ENCODE data around the gene EPN2.

Gene EPN2

DNA sequence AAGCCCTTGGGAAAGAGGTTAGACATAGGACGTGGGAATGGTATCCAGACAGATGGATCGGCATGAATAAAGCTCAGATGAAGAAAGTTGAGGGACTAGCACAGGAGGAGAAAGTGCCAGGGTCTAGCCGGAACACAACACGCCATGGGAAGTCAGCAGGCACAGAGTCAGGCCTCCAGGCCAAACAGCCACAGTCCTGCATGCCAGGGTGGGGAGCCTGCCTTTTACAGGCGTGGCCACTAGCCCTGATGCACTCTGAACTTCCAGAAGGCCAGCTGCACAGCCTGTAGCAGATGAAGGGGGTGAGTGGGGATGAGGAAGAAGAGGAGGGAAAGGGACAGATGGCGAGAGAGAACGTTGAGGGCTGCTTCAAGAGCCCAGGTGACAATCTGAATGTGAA is 120.2 kb downstream of the EPN2 start:
- H3K4me3 ChIP-seq (ENCODE audit: low read length), result no peak overlapping the region

GRCh38 chr17:19357761-19358160 is 120.6 kb downstream of the EPN2 start:
- Histone ChIP-seq H3K9me3 (ENCODE audit: control insufficient read depth, low read length) (no peaks in the 10 kb centered on the region), H3K36me3 (ENCODE audit: control insufficient read depth, insufficient read depth, low read length) (peaks cover 5% of the 10 kb centered on the region), H3K27me3 (ENCODE audit: control insufficient read depth, insufficient read depth, low read length) (no peaks in the 10 kb centered on the region), H3K4me1 (ENCODE audit: control insufficient read depth, insufficient read depth, low read length) (peaks cover 7% of the 10 kb centered on the region), H3K9ac (ENCODE audit: low read length) (no peak overlapping the region), H3K4me3 (ENCODE audit: low read length) (no peak overlapping the region)

More for the DNA sequence above, 120.2 kb downstream of the EPN2 start:
- peaks cover 7% of the 10 kb centered on the region for H3K4me1 ChIP-seq (ENCODE audit: control insufficient read depth, insufficient read depth, low read length)
- no peak overlapping the region for H3K9ac ChIP-seq (ENCODE audit: low read length)
- peaks cover 5% of the 10 kb centered on the region for H3K36me3 ChIP-seq (ENCODE audit: control insufficient read depth, insufficient read depth, low read length)
- H3K9me3 ChIP-seq (ENCODE audit: control insufficient read depth, low read length), result no peaks in the 10 kb centered on the region
- H3K27me3 ChIP-seq (ENCODE audit: control insufficient read depth, insufficient read depth, low read length), result no peaks in the 10 kb centered on the region

DNA sequence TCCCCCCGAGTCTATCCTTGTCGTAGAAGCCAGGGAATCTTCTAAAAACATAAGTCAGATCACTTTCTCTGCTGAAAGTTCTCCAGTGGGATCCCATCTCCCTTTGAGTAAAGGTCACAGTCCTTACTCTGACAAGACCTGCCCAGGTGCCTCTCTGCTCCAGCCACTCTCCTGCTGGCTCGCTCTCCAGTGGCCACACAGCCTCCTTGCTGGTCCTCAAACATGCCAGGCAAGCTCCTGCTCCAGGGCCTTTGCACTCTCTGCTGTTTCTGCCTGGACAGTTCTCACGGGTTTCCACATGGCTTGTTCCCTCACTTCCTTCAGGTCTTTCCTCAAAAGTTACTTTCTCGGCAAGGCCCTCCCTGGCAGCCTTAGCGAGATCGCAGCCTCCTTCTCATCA is 122.0 kb downstream of the EPN2 start:
- no peak overlapping the region for H3K9ac ChIP-seq (ENCODE audit: low read length)
- peaks cover 7% of the 10 kb centered on the region for H3K4me1 ChIP-seq (ENCODE audit: control insufficient read depth, insufficient read depth, low read length)
- peaks cover 5% of the 10 kb centered on the region for H3K36me3 ChIP-seq (ENCODE audit: control insufficient read depth, insufficient read depth, low read length)
- H3K27me3 ChIP-seq (ENCODE audit: control insufficient read depth, insufficient read depth, low read length), result no peaks in the 10 kb centered on the region
- H3K9me3 ChIP-seq (ENCODE audit: control insufficient read depth, low read length), result no peaks in the 10 kb centered on the region
- H3K4me3 ChIP-seq (ENCODE audit: low read length), result no peak overlapping the region

DNA sequence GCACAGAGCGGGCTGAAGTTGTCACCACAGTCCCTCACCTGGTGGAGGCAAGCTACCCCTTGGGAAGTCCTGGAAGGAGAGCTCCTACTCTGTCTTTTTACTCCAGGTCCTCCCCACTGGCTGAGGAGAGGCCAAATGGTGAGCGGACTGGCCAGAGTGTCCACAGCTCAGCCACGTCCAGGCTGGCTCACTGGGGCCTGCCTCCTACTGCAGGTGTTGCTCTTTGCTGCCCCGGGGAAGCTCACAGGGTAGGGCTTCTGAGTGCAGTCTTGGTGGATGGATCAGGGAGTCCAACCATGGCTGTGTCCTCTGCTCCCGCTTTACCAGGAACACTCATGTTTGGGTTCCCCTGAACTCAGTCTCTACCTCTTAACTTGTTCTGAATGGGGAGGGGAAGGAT is 122.7 kb downstream of the EPN2 start:
- H3K9me3 ChIP-seq (ENCODE audit: control insufficient read depth, low read length), result no peaks in the 10 kb centered on the region
- H3K4me3 ChIP-seq (ENCODE audit: low read length), result no peak overlapping the region
- peaks cover 5% of the 10 kb centered on the region for H3K36me3 ChIP-seq (ENCODE audit: control insufficient read depth, insufficient read depth, low read length)
- no peaks in the 10 kb centered on the region for H3K27me3 ChIP-seq (ENCODE audit: control insufficient read depth, insufficient read depth, low read length)
- H3K4me1 ChIP-seq (ENCODE audit: control insufficient read depth, insufficient read depth, low read length), result peaks cover 7% of the 10 kb centered on the region
- no peak overlapping the region for H3K9ac ChIP-seq (ENCODE audit: low read length)

GRCh38 chr17:19360772-19361171 is 123.6 kb downstream of the EPN2 start:
- Histone ChIP-seq H3K4me3 (ENCODE audit: low read length) (no peak overlapping the region), H3K4me1 (ENCODE audit: control insufficient read depth, insufficient read depth, low read length) (peaks cover 7% of the 10 kb centered on the region), H3K9ac (ENCODE audit: low read length) (no peak overlapping the region), H3K27me3 (ENCODE audit: control insufficient read depth, insufficient read depth, low read length) (no peaks in the 10 kb centered on the region), H3K9me3 (ENCODE audit: control insufficient read depth, low read length) (no peaks in the 10 kb centered on the region), H3K36me3 (ENCODE audit: control insufficient read depth, insufficient read depth, low read length) (peaks cover 5% of the 10 kb centered on the region)

DNA sequence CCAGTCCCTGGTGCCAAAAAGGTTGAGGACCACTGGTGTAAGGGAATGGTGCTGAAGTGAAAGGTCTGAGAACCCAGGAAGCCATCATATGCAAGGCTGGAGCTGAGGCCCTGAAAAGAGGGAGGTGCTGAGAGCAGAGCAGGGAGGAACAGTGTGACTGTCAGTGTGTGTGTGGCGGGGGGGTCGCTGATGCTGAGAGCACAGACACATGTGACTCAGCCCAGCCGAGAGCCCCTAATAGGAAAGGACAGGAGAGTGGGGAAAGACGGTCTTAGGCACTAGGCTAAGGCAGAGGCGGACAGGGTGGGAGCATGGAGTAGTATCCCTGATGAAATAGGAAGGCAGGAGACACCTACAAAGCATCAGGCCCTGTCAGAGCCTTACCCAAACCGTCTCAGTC is 124.2 kb downstream of the EPN2 start:
- Histone ChIP-seq H3K9ac (ENCODE audit: low read length) (no peak overlapping the region), H3K4me3 (ENCODE audit: low read length) (no peak overlapping the region), H3K27me3 (ENCODE audit: control insufficient read depth, insufficient read depth, low read length) (no peaks in the 10 kb centered on the region)

DNA sequence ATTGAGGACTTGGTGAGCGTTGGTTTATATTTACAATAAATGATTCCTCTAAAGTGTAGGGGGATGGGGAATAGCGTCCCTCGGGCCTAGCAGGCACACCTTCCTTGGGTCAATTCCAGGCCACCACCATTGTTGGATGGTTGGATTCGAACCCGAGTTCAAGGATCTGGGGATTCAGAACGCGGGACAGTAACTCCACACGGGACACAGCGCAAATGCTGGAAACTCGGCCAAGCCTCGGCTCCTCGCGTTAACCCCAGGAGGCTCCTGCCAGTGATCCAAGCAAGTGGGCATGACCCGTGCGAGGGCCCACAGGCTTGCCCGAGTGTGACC is 124.7 kb downstream of the EPN2 start:
- Histone ChIP-seq H3K9ac (ENCODE audit: low read length) (peak overlapping the region; percentile 57), H3K4me1 (ENCODE audit: control insufficient read depth, insufficient read depth, low read length) (peaks cover 7% of the 10 kb centered on the region), H3K27me3 (ENCODE audit: control insufficient read depth, insufficient read depth, low read length) (no peaks in the 10 kb centered on the region), H3K9me3 (ENCODE audit: control insufficient read depth, low read length) (no peaks in the 10 kb centered on the region), H3K4me3 (ENCODE audit: low read length) (peak overlapping the region; percentile 38), H3K36me3 (ENCODE audit: control insufficient read depth, insufficient read depth, low read length) (peaks cover 5% of the 10 kb centered on the region)

More for the DNA sequence above, 124.2 kb downstream of the EPN2 start:
- Histone ChIP-seq H3K4me1 (ENCODE audit: control insufficient read depth, insufficient read depth, low read length) (peaks cover 7% of the 10 kb centered on the region), H3K36me3 (ENCODE audit: control insufficient read depth, insufficient read depth, low read length) (peaks cover 5% of the 10 kb centered on the region), H3K9me3 (ENCODE audit: control insufficient read depth, low read length) (no peaks in the 10 kb centered on the region)

GRCh38 chr17:19362277-19363113 is 125.3 kb downstream of the EPN2 start, which contains the start of gene B9D1:
Gene B9D1, minus strand, starts transcription at chr17:19362723. Its CDS starts 154 bp downstream, at chr17:19362569.
- no peaks in the 10 kb centered on the region for H3K9me3 ChIP-seq (ENCODE audit: control insufficient read depth, low read length)
- H3K36me3 ChIP-seq (ENCODE audit: control insufficient read depth, insufficient read depth, low read length), result peaks cover under 1% of the 10 kb centered on the region
- peaks cover 7% of the 10 kb centered on the region for H3K4me1 ChIP-seq (ENCODE audit: control insufficient read depth, insufficient read depth, low read length)
- no peaks in the 10 kb centered on the region for H3K27me3 ChIP-seq (ENCODE audit: control insufficient read depth, insufficient read depth, low read length)
- H3K4me3 ChIP-seq (ENCODE audit: low read length), result peak within 1 kb of the TSS; percentile 38
- H3K9ac ChIP-seq (ENCODE audit: low read length), result peak within 1 kb of the TSS; percentile 57

- no peaks in the 10 kb centered on the region for H3K27me3 ChIP-seq (ENCODE audit: control insufficient read depth, insufficient read depth, low read length)
- no peaks in the 10 kb centered on the region for H3K36me3 ChIP-seq (ENCODE audit: control insufficient read depth, insufficient read depth, low read length)
- no peaks in the 10 kb centered on the region for H3K9me3 ChIP-seq (ENCODE audit: control insufficient read depth, low read length)
- H3K9ac ChIP-seq (ENCODE audit: low read length), result no peak overlapping the region
- peaks cover 7% of the 10 kb centered on the region for H3K4me1 ChIP-seq (ENCODE audit: control insufficient read depth, insufficient read depth, low read length)
- peak overlapping the region; percentile 38 for H3K4me3 ChIP-seq (ENCODE audit: low read length)
Measured at GRCh38 chr17:19363114-19363438, 125.9 kb downstream of the EPN2 start.

- Histone ChIP-seq H3K36me3 (ENCODE audit: control insufficient read depth, insufficient read depth, low read length) (no peaks in the 10 kb centered on the region), H3K27me3 (ENCODE audit: control insufficient read depth, insufficient read depth, low read length) (no peaks in the 10 kb centered on the region), H3K4me1 (ENCODE audit: control insufficient read depth, insufficient read depth, low read length) (peaks cover 7% of the 10 kb centered on the region), H3K9me3 (ENCODE audit: control insufficient read depth, low read length) (no peaks in the 10 kb centered on the region), H3K4me3 (ENCODE audit: low read length) (no peak overlapping the region), H3K9ac (ENCODE audit: low read length) (no peak overlapping the region)
Measured at GRCh38 chr17:19363460-19364035, 126.4 kb downstream of the EPN2 start.

- H3K4me3 ChIP-seq (ENCODE audit: low read length), result no peak overlapping the region
- H3K36me3 ChIP-seq (ENCODE audit: control insufficient read depth, insufficient read depth, low read length), result no peaks in the 10 kb centered on the region
- H3K27me3 ChIP-seq (ENCODE audit: control insufficient read depth, insufficient read depth, low read length), result no peaks in the 10 kb centered on the region
- no peaks in the 10 kb centered on the region for H3K9me3 ChIP-seq (ENCODE audit: control insufficient read depth, low read length)
- H3K9ac ChIP-seq (ENCODE audit: low read length), result no peak overlapping the region
- peaks cover 7% of the 10 kb centered on the region for H3K4me1 ChIP-seq (ENCODE audit: control insufficient read depth, insufficient read depth, low read length)
Measured at GRCh38 chr17:19364699-19365498, 127.7 kb downstream of the EPN2 start.

DNA sequence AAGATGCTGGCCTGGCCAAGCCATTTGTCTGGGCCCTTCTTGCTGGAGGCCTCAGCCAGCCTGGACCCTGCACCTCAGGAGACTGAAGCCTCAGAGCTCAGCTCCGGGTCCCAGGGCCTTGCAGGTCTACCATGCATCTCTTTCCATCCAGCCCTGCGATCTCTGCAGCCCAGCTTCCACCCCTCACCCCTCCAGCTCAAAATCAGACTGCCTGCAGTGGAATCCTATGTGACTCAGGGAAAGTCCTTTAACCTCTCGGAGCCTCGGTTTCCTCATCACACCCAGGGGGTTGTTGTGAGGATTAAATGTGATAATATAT is 128.3 kb downstream of the EPN2 start:
- Histone ChIP-seq H3K27me3 (ENCODE audit: control insufficient read depth, insufficient read depth, low read length) (no peaks in the 10 kb centered on the region), H3K9me3 (ENCODE audit: control insufficient read depth, low read length) (no peaks in the 10 kb centered on the region), H3K4me1 (ENCODE audit: control insufficient read depth, insufficient read depth, low read length) (peaks cover 7% of the 10 kb centered on the region), H3K9ac (ENCODE audit: low read length) (no peak overlapping the region), H3K4me3 (ENCODE audit: low read length) (no peak overlapping the region), H3K36me3 (ENCODE audit: control insufficient read depth, insufficient read depth, low read length) (no peaks in the 10 kb centered on the region)
